ENCODE results near the gene OSM.

The OSM gene

GRCh38 chr22:30301995-30302809, 35.6 kb upstream of the OSM start:
- Histone ChIP-seq H3K27ac (no peak overlapping the region), H3K27me3 (replicated peaks) (no peaks in the 10 kb centered on the region), H3K36me3 (replicated peaks) (peaks cover 20% of the 10 kb centered on the region), H3K4me3 (ENCODE audit: low read depth, low read length) (no peak overlapping the region)
- DNase-seq = no peak
- in situ Hi-C loops (cut with HindIII; ENCODE audit: low pct_ligation_motif_present, low sequenced_read_pairs) = no loop called here
- TF ChIP-seq, protein P1, sequence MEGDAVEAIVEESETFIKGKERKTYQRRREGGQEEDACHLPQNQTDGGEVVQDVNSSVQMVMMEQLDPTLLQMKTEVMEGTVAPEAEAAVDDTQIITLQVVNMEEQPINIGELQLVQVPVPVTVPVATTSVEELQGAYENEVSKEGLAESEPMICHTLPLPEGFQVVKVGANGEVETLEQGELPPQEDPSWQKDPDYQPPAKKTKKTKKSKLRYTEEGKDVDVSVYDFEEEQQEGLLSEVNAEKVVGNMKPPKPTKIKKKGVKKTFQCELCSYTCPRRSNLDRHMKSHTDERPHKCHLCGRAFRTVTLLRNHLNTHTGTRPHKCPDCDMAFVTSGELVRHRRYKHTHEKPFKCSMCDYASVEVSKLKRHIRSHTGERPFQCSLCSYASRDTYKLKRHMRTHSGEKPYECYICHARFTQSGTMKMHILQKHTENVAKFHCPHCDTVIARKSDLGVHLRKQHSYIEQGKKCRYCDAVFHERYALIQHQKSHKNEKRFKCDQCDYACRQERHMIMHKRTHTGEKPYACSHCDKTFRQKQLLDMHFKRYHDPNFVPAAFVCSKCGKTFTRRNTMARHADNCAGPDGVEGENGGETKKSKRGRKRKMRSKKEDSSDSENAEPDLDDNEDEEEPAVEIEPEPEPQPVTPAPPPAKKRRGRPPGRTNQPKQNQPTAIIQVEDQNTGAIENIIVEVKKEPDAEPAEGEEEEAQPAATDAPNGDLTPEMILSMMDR (IDR thresholded peaks at IDR 0.05; ENCODE audit: low read depth, low read length, missing control alignments) = no peak

DNA sequence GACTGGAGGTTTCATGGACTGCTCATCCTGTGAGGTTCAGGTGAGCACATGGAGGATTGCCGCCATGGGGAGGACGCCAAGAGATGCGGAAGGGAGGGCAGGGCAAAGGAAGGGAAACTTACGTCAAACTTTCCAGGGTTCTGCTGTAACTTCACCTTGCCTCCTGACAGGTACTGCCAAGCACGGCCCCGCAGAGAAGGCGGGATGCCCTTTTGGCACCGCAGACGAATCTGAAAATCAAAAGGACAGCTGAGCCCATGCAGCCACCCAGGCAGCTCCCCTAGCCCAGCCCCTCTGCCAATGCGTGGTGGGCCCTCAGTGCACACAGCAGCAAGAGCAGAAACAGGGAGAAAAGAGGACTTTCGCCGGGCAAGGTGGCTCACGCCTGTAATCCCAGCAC, 32.7 kb upstream of the OSM start:
- TF ChIP-seq, protein P1 (IDR thresholded peaks at IDR 0.05; ENCODE audit: low read depth, low read length, missing control alignments) = no peak
- no peak overlapping the region for H3K4me3 ChIP-seq (ENCODE audit: low read depth, low read length)
- no peak overlapping the region for H3K27ac ChIP-seq
- peaks cover 47% of the 10 kb centered on the region for H3K36me3 ChIP-seq (replicated peaks)
- H3K27me3 ChIP-seq (replicated peaks) = no peaks in the 10 kb centered on the region
- in situ Hi-C loops (cut with HindIII; ENCODE audit: low pct_ligation_motif_present, low sequenced_read_pairs) = no loop called here
- no peak for DNase-seq

DNA sequence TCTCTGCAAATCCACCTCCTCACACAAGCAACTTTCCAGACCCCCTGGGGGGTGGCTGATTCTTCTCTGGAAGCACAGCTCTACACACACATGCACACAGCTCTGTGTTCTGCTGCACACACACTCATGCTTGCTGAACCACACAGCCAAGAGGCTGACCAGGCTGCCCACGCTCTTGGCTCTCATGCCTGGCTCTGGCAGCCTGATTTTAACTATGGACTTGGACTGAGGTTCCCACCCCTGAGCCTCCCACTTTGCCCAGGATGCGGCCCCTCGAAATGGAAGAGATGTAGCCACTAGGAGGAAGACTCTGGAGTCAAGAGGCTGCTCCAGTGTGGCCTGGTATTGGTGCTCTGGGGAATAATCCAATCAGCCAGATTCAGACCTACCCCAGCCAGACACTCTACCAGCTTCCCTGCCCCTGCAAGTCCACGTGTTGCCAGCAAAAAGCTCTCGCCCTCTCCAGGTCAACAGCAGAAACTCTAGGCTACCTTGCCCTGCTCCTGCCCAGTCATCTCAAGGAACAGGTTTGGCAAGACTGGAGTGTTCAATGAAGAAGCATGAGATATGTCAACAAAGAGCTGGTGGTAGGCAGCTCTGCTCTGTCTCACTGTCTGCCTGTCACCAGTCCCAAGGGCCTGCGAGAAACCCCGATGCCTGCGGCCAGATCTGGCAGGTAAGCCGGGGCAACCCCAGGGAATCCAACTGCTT, 31.5 kb upstream of the OSM start:
- TF ChIP-seq, protein P1 (IDR thresholded peaks at IDR 0.05; ENCODE audit: low read depth, low read length, missing control alignments) = no peak
- Histone ChIP-seq H3K27ac (no peak overlapping the region), H3K36me3 (replicated peaks) (peaks cover 58% of the 10 kb centered on the region), H3K27me3 (replicated peaks) (no peaks in the 10 kb centered on the region), H3K4me3 (ENCODE audit: low read depth, low read length) (no peak overlapping the region)
- no peak for DNase-seq
- in situ Hi-C loops (cut with HindIII; ENCODE audit: low pct_ligation_motif_present, low sequenced_read_pairs) = no loop called here

GRCh38 chr22:30297276-30297990, 30.8 kb upstream of the OSM start:
- Histone ChIP-seq H3K27ac (no peak overlapping the region), H3K36me3 (replicated peaks) (peaks cover 65% of the 10 kb centered on the region), H3K4me3 (ENCODE audit: low read depth, low read length) (no peak overlapping the region), H3K27me3 (replicated peaks) (no peaks in the 10 kb centered on the region)
- TF ChIP-seq, protein P1 (IDR thresholded peaks at IDR 0.05; ENCODE audit: low read depth, low read length, missing control alignments) = no peak
- in situ Hi-C loops (cut with HindIII; ENCODE audit: low pct_ligation_motif_present, low sequenced_read_pairs) = no loop called here
- no peak for DNase-seq

GRCh38 chr22:30296833-30297232, 30.2 kb upstream of the OSM start:
- Histone ChIP-seq H3K4me3 (ENCODE audit: low read depth, low read length) (no peak overlapping the region), H3K27ac (no peak overlapping the region), H3K27me3 (replicated peaks) (no peaks in the 10 kb centered on the region), H3K36me3 (replicated peaks) (peaks cover 71% of the 10 kb centered on the region)
- in situ Hi-C loops (cut with HindIII; ENCODE audit: low pct_ligation_motif_present, low sequenced_read_pairs) = no loop called here
- TF ChIP-seq, protein P1 (IDR thresholded peaks at IDR 0.05; ENCODE audit: low read depth, low read length, missing control alignments) = no peak
- DNase-seq = no peak
